DOHH2 (cell line): ENCODE results near the gene GNRH2.

Experiments used
- H3F3A ChIP-seq: fragments of 200-600 bp; sonication (generic), shearing (Covaris generic); 2 replicates; pipeline ENCODE4 v1.6.0; 2016; ENCODE audit warnings: antibody characterized with exemption, mild to moderate bottlenecking; ENCODE audit not compliant: control insufficient read depth, insufficient read depth
- H3K27ac ChIP-seq: fragments of 200-600 bp; sonication (generic); 2 replicates; pipeline ENCODE4 v1.5.1; 2014; ENCODE audit warnings: low read depth, mild to moderate bottlenecking, low read length, moderate library complexity
- H3K27me3 ChIP-seq: fragments of 200-600 bp; sonication (generic); 2 replicates; pipeline ENCODE4 v1.6.1; 2014; ENCODE audit warnings: mild to moderate bottlenecking, low read length, mixed read lengths; ENCODE audit not compliant: control insufficient read depth
- H3K36me3 ChIP-seq: fragments of 200-600 bp; sonication (generic); 2 replicates; pipeline ENCODE4 v1.6.1; 2014; ENCODE audit warnings: mild to moderate bottlenecking, low read length, moderate library complexity, mixed read lengths; ENCODE audit not compliant: control insufficient read depth
- H3K4me1 ChIP-seq: fragments of 200-600 bp; sonication (generic); 2 replicates; pipeline ENCODE4 v1.6.1; 2014; ENCODE audit warnings: mild to moderate bottlenecking, low read length, mixed read lengths; ENCODE audit not compliant: control insufficient read depth
- H3K4me2 ChIP-seq: fragments of 200-600 bp; sonication (generic); 2 replicates; pipeline ENCODE4 v1.6.0; 2014; ENCODE audit warnings: mild to moderate bottlenecking, low read length, moderate library complexity
- H3K4me3 ChIP-seq: fragments of 200-600 bp; sonication (generic); 2 replicates; pipeline ENCODE4 v1.5.1; 2014; ENCODE audit warnings: mild to moderate bottlenecking, low read length, mixed read lengths
- H3K79me2 ChIP-seq: fragments of 200-600 bp; sonication (generic); 2 replicates; pipeline ENCODE4 v1.6.1; 2014; ENCODE audit warnings: mild to moderate bottlenecking, low read length, mixed read lengths; ENCODE audit not compliant: control insufficient read depth
- H3K9me2 ChIP-seq: fragments of 200-600 bp; sonication (generic); replicated peaks from 2 replicates; pipeline ENCODE4 v1.6.1; 2014; ENCODE audit warnings: mild to moderate bottlenecking, low read length, mixed read lengths; ENCODE audit not compliant: control insufficient read depth
- H3K9me3 ChIP-seq: fragments of 200-600 bp; sonication (generic); 2 replicates; pipeline ENCODE4 v1.6.1; 2014; ENCODE audit warnings: antibody characterized with exemption, low read length, mixed read lengths; ENCODE audit not compliant: control insufficient read depth, insufficient read depth
- H4K20me1 ChIP-seq: fragments of 200-600 bp; sonication (generic); 2 replicates; pipeline ENCODE4 v1.6.0; 2014; ENCODE audit warnings: low read depth, mild to moderate bottlenecking, antibody characterized with exemption, low read length, moderate library complexity; ENCODE audit not compliant: control insufficient read depth, insufficient read depth
- CTCF ChIP-seq: fragments of 200-600 bp; sonication (generic); IDR thresholded peaks from one replicate; pipeline ENCODE4 v1.5.1; 2014; ENCODE audit warnings: antibody characterized with exemption, mild to moderate bottlenecking, low read depth, low read length; ENCODE audit not compliant: poor library complexity, severe bottlenecking
- EZH2phosphoT487 ChIP-seq: fragments of 200-600 bp; sonication (generic); IDR thresholded peaks from 2 replicates; pipeline ENCODE4 v1.6.1; 2017; ENCODE audit warnings: borderline replicate concordance, mild to moderate bottlenecking, antibody characterized with exemption, low read length, moderate library complexity, mixed read lengths

The GNRH2 gene

GRCh38 chr20:3043322-3043721 lies at the start of gene GNRH2:
TSS of gene GNRH2 (plus strand) at chr20:3043622. CDS start at chr20:3044415, 793 bp downstream.
- Histone ChIP-seq H3K4me1 (peaks cover 19% of the 10 kb centered on the region), H3F3A (0 out of 2 replicates have a peak, but pooled peaks cover 4% of the 10 kb centered on the region), H3K36me3 (peaks cover 38% of the 10 kb centered on the region), H4K20me1 (no peaks in the 10 kb centered on the region), H3K27ac (no peak within 1 kb of the TSS), H3K4me2 (no peak within 1 kb of the TSS), H3K79me2 (peaks cover 23% of the 10 kb centered on the region), H3K4me3 (no peak within 1 kb of the TSS), H3K9me2 (no peaks in the 10 kb centered on the region), H3K27me3 (no peaks in the 10 kb centered on the region), H3K9me3 (no peaks in the 10 kb centered on the region)
- TF ChIP-seq EZH2phosphoT487: no peak
- TF ChIP-seq CTCF: no peak

GRCh38 chr20:2995796-2996195 lies 47.6 kb upstream of the GNRH2 start:
- H3K27me3 ChIP-seq: no peaks in the 10 kb centered on the region
- peaks cover 27% of the 10 kb centered on the region for H3K36me3 ChIP-seq
- no peak for TF ChIP-seq CTCF
- TF ChIP-seq EZH2phosphoT487: no peak
- no peaks in the 10 kb centered on the region for H4K20me1 ChIP-seq
- no peaks in the 10 kb centered on the region for H3K9me2 ChIP-seq
- H3K4me3 ChIP-seq: no peak overlapping the region
- no peaks in the 10 kb centered on the region for H3K9me3 ChIP-seq
- H3K4me2 ChIP-seq: no peak overlapping the region
- no peaks in the 10 kb centered on the region for H3K4me1 ChIP-seq
- H3K79me2 ChIP-seq: no peaks in the 10 kb centered on the region
- no peak overlapping the region for H3K27ac ChIP-seq
- no peaks in the 10 kb centered on the region; the same call in 1 of the 2 replicates for H3F3A ChIP-seq

- Histone ChIP-seq H3K27me3 (no peaks in the 10 kb centered on the region), H3K27ac (no peak overlapping the region), H3K36me3 (peaks cover 5% of the 10 kb centered on the region; the same call in 1 of the 2 replicates), H3K4me2 (no peak overlapping the region), H3K4me1 (no peaks in the 10 kb centered on the region), H3K9me3 (no peaks in the 10 kb centered on the region), H3K4me3 (no peak overlapping the region), H3K79me2 (no peaks in the 10 kb centered on the region), H3F3A (no peaks in the 10 kb centered on the region; the same call in 1 of the 2 replicates), H4K20me1 (no peaks in the 10 kb centered on the region), H3K9me2 (no peaks in the 10 kb centered on the region)
- TF ChIP-seq EZH2phosphoT487 (no peak), CTCF (no peak)
Observed at GRCh38 chr20:2998728-2999127, 44.7 kb upstream of the GNRH2 start.
